HG02973 (cell line): Measurements from ENCODE around the gene PCDH12.

Experiments used
- ATAC-seq: cut with Tn5 transposase; IDR thresholded peaks from one replicate; pipeline ENCODE4 v1.9.1; 2021; ENCODE audit warnings: moderate library complexity; ENCODE audit not compliant: unreplicated experiment

Gene PCDH12

DNA sequence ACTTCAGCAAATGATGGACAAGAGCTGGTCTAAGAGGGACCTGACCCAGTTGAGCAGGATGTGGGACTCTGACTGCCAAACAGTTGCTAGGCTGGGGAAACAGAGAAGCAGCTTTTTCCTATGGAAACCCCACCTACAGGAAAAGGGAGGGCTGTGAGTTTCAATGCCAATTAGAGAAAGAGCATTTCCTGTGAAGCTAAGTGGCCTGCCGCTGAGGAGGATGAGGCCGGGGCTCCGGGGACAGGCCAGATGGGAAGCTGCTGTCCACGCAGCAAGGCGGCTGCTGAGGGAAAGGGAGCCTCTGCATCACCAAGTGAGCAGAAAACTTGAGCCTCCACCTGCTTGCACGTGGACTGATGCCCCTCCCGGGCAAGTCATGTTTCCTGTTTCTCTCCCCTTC lies at the start of gene PCDH12:
Gene PCDH12 (minus strand): TSS at position 90 of the 400 bp plus-strand sequence. CDS start 351 bp downstream, outside the sequence.
- ATAC-seq: no peak

DNA sequence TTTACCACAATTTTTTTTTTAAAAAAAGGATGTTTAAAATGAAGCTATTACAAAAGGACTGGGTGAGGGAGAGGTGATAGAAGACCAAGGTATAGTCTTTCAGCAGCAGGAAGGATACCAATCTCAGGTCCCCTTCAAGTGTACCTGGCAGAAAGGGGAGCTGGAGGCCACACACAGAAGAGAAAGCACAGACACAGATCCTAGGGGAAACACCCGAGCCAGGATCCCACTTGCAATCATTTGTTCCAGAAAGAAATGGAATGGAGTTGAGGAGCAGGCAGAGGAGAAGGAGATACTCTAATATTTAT lies 49.2 kb upstream of the PCDH12 start:
- peak; percentile 23 for ATAC-seq

DNA sequence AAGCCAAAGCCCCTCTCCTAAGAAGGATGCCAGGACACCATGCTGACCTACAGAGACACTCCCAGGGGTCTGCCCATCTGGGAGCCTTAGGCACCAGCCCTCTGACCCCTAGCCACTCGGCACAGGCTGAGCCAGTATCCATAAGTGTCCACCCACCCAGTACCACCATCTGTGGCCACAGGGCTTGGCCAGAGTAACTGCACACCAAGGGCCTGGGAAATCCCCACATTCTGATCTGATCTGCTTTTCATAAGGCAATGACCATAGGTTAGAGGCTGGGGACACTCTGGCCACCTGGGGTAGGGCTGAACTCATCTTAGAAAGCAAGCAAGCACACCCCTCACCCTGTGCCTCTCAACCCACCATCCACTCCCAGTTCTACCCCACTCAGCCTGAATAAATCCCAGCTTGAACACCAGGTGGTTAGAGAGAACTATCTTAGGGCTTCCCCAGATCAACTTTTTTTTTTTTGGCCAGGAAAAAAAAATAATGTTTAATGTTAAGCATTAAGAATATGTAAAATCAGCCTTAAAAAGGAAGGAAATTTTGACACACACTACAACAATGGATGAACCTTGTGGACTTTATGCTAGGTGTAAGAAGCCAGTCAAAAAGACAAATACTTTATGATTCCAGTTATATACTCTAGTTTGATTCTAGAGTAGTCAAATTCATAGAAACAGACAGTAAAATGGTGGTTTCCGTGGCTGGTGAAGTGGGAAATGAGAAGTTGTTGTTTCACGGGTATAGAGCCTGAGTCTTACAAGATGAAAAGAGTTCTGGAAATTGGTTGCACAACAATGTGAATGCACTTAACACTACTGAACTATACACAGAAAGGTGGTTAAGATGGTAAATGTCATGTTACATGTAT lies 48.6 kb upstream of the PCDH12 start:
- peak; percentile 37 for ATAC-seq

DNA sequence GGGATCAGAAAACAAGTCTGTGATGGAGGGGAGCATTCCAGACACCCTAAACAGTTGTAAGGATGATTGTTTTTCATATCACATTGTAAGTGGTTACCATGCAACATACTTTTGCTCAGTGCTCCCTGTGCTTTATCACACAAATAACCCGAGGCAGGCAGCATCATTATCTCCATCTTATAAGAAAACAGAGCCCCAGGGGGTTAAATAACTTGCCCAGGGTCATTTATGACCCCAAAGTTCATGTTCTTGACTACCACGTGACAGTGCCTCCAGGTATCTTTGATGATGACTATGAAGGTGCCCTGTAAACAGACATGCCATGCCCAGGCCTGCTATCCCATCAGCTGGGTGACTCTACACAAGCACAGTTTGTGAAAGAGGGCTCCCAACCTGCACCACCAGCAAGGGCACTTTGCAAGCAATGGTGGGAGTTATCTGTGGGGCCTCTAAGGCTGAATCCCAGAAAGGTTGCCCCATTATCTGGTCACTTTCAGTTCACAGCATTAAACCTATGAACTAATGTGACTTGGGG lies 45.3 kb upstream of the PCDH12 start:
- no peak for ATAC-seq

DNA sequence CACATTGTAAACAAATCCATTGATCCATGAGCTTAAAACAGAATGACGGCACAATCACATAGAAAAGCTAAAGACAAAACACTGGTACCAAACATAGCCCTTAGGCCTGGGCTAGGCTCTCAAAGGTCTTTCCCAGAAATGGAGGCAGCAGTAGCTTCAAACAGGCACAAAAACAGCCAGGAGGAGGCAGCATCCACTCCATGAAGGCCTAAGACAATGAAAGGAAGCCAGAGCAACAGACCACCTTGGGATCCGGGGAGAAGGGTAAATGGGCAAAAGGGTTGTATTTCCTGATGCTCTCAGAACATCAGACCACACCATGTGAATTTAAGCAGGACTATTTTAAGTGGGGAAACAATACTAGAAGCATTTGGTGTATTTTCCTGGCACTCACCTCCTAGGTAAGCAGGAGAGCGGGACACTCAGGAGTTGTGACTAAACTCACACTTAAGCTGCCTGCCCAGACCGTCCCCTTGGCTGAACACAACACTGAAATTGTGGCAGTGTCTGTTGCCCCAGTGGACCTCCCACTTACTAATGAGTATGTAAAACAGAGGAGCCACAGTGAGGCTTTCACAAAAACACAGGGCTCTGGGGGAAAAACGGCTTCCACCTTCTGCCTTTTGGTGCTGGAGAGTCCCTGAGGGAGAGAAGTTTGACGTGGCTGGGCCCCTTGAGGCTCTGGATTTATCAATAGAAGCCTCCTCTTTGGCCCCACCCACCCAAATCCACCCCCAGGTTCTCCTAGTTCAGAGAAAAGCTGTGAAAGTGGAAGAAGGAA lies 42.9 kb upstream of the PCDH12 start:
- ATAC-seq: no peak

DNA sequence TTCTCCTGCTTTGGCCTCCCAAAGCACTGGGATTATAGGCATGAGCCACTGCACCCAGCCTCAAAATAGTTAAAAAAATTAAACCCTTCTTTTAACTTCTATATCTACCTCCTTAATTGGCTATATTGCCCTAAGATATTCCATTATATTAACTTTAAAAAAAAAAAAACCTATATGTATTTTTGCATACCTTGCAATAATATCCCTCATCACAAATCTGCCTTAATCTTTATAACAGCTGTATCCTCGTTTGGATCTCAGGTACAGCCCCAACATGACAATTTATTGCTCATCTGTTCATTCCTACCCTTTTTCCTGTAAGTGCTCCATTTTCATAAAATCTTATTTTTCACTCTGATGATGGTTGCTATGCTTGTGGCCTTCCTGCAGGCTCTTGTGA lies 42.2 kb upstream of the PCDH12 start:
- ATAC-seq: no peak

DNA sequence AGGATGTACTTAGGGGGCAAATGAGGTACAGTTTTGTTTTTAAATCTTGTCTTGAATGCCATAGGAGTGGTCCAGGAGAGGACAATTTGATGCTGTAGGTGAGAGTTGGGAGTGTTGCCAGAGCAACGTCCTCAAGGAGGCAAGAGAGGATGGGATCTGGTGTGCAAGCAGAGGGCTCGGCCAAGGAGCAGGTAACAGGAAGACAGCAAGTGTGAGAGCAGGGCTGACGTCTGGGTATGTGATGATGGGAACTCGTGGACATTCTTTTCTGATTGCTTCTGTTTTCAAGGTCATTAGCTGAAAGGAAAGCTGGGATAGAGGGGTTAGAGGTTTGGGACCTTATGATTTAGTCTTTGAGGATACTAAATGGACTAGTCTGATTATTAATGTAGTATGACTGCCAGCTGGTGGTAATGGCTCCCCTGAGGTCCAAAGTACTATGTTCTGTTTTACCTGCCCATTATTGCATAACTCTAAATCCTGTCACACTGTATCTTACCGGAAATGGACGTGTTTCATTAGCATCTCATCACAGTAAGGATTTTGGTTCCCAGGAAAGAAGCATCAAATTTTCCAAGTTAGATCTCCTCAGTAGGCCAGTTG lies 39.5 kb upstream of the PCDH12 start:
- no peak for ATAC-seq

DNA sequence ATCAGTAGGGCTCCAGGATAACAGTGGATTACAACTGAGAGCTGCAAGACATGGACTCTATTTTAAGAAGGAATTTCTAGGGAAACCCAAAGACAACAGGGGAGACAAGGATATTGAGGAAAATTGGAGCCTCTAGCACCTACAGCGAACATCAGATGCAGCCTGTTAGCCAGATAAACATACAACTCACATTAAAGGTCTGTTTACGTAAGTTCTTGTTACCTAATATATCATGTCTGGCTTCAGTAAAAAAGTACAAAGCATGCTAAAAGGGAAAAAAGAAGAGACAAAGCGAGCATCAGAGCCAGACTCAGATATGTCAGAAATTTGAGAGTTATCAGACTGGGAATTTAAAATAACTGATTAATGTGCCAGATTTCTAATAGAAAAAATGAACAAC lies 37.7 kb upstream of the PCDH12 start:
- no peak for ATAC-seq

DNA sequence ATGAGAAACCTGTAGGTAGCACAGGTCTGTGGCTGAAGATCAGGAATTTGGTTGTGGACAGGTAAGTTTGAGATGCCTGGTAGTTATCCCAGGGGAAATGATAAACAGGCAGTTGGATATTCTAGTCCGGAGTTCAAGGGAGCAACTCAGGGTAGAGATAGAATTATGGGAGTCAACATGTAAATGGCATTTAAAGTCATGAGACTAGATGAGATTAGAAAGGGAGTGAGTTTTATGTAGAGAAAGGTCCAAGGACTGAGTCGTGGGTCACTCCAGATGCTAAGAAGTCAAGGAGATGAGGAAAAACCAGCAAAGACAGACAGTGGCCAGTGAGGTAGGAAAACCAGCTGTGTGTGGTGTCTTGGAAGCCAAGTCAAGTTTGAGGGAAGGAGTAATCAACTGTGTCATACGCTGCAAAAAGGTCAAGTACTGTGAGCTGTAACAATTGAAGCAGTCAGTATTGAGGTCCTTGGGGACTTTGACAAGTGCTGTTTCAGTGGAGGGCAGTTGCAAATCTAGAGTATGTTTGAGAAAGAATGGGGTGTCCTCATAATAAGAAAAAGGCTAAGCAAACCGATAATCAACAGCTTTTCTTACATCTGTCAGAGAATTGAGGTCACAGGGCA lies 36.6 kb upstream of the PCDH12 start:
- ATAC-seq: no peak

DNA sequence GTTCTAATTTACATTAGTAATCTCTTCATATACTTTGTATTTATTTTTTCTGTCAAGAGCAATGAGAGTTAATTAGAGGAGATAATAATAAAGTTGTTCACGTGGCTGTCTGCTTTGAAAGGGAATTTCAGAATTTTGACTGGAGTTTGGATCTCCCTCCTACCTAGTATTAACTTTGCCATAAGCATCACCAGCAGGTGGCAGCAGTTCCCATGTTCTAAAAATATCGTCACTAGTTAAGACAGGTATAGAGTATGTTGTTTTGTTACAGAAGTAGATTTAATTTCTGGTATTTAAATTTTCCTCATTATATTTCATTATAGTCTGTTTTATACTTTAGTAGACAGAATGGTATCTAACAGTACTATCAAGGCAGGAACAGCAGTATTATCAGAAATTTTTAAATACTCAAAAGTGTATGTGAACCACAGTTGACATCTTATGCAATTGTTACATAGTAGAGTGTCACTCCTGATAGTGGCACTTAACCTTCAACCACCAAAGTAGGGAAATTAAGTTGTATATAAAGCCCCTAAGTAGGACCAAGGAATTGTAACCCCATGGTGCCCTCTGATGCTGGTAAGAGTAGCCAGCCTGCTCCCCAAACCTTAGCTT lies 34.5 kb upstream of the PCDH12 start:
- ATAC-seq: peak; percentile 77

DNA sequence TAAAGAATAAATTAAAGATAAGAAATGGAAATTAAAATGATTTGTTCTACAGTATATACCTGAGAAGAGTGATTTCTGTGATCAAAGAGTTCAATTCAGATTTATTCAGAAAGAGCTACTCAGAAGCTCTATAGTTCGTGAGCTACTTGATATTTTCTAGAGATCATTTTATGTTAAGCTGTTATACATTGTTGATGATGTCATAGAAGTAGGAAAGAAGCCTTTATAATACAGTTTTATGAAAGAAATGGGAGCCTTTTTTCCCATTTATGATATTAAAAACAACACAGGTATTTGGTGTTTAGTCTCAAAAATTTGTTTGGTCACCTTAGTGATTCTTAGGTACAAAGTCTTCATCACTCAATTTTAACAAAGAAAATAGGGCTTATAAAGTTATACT lies 31.7 kb upstream of the PCDH12 start:
- no peak for ATAC-seq

DNA sequence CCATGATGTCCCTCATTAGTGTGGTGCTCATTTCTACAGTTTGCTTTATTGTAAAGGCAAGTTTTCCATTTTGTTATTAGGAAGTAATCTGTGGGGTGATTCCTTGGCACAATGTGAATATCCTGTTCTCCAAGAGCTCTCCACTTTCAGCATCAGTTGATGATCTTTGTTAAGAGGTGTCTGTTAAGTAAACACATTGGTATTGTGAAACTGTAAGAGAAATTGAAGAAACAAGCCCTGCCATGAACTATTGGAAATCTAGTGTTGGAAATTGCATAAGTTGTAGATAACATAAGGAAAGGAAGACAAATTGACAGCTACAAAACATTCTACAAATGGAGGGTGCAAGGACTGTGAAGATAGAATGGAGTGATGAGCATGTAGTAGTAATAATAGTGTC lies 28.1 kb upstream of the PCDH12 start:
- ATAC-seq: no peak

DNA sequence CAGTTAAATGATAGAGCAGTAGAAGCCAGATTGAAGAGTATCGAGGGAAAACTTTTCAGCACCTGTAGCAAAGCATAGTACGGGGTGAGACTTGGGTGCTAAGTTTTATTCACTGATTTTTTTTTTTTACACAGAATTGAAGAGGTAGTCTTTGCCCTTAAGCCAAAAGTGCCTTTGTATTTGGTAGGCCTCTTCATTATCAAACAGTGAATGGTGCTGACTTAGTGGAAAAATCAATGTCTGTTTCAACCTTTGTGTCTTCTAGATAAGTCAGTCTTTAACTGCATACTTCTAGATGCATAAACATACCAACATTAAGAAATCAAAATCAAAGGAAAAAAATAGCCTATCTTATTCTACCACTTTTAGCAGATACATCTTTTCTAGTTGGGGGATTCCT lies 24.6 kb upstream of the PCDH12 start:
- no peak for ATAC-seq

DNA sequence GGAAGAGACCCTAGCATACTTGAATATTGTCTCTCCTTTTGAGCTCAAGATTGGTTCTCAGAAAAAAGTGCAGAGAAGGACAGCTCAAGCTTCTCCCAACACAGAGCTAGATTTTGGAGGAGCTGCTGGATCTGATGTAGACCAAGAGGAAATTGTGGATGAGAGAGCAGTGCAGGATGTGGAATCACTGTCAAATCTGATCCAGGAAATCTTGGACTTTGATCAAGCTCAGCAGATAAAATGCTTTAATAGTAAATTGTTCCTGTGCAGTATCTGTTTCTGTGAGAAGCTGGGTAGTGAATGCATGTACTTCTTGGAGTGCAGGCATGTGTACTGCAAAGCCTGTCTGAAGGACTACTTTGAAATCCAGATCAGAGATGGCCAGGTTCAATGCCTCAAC lies 20.4 kb upstream of the PCDH12 start:
- ATAC-seq: no peak

DNA sequence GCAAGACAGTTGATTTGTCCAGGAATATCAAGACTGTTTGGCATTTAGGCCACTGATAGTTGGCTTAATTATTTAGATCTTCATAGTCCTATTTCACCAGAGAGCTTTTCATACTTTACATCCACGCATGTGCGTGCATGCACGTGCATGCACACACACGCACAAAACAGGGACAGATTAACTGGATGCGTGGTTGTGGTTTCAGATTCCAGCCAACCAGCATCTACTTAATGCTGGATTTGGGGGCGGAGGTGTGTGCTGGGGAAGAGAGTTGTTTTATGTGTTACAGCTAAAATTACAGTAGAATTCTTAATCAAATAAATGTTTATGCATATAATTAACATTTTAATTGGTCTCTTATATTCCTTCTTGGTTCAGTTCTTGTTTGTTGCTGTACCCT lies 18.2 kb upstream of the PCDH12 start:
- no peak for ATAC-seq

DNA sequence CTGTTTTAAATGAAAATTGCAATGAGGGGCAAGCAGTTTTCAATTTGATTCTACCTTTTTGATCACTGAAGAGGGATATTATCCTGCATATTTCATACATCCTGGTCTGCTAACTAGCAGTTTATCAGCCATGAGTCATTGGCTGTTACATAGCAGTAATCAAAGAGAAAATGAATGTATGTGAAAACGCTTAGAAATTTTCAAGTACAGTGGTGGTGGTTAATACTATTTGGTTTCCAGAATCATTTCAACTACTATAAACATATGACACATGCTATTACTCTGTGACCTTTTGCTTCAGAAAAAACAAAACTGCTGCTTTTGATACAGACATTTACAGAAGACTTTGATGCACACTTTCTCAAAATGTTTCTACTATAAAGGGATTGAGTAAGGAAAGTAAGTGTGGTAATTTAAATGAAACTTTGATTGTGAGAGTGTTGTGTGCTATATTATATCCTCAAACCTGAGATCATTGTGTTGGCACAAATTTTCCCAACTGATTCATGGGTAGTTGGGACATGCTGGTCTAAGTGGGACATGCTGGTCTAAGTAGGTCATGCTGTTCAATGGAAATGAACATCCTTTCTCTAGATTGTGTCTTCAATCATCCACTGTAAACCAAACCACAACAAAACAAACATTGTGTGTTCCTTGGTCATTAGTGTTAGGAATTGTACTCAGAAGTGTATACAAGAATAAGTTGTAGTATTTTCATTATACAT lies 16.0 kb upstream of the PCDH12 start:
- no peak for ATAC-seq

DNA sequence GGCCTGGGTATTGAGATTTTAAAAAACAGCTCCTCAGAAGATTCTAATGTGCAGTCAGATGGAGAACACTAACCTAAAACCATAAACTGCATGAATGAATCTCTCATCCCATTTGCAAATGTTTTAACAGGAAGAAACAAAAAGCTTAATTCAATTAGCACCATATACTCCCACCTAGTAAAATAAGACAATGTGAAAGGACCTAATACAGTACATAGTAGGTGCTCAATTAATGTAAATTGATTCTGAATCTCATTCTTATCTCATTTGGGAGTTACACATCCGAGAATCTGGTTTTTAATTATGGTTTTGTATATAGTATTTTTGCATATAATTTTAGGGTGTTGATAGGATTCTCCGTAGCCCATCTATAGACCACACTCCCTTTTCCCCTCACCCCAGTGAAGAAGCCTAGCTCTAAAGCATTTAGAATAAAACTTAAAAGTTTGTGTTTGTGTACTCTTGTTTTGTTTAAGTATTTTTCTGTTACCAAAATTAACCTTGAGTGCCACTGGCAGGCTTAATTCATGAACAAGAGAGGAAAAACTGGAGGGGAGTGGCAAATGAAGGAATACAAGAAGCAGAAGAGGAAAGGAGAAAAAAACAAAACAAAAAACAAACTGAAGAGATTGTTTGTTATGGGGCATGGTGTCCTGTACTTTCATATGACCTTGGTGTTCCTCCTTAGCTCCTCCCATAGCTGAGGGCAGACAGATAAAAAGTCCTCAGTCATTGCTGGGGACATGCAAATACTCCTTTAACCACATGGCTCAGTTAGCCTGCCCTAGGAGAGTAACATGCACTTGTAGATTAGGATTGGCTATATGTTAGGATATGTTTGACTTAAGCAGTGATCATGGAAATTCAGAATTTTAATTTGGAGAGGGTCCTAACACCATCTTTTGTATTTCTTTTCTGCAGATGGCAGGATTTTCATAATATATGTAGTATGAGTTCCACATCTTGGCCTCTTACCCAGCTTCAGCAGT lies 12.1 kb upstream of the PCDH12 start:
- ATAC-seq: peak; percentile 48

DNA sequence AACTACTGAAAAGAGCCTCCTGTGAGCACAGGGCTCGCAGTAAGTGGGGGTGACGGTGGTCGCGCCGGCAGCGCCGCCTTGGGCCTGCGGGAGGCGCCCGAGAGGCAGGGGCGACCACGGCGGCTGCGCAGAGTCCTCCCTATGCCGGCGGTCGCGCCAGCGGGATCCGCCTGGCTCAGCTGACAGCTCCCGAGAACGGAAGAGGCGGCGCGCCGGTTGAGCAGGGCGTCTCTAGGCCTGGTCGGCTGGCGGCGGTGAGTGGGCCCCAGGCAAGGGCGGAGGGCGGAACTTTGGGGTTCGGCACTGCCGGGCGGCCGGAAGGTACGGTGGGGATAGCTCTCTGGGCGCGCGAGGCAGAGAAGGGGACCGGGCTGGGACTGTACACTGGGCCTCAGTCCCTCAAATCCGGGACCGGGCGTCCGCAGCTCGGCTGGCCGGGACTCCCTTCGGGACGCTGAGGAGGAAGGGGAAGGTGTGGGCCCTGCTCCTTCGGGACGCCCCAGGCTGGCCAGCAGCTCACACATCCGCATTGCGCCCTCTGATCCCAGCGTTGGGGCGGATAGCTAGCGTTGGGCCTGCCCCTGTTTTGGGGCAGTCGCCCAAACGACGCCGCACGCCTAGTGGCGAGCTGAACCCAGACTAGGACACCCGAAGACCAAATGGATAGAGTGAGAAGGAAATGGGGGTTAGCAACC lies 11.1 kb upstream of the PCDH12 start, which contains the start of gene RNF14:
Gene RNF14 (plus strand): TSS at position 192 of the 695 bp plus-strand sequence. CDS start 4,484 bp downstream, outside the sequence.
- peak; percentile 92 for ATAC-seq
